ENCODE results near the gene PSMA2. TPM values are rescaled to one million over a fixed set of nuclear protein-coding genes. Genes with fewer than 3 reads are reported as not detected.

The PSMA2 gene
- total and polyA plus RNA-seq, 8 donors, result 65.8 to 159 (median 137) TPM

GRCh38 chr7:42934291-42934690 is 2.3 kb upstream of the PSMA2 start:
- ATAC-seq (no peak), DNase-seq (no peak)
- TF ChIP-seq CTCF (IDR thresholded peaks at IDR 0.05), result no peak
- Histone ChIP-seq H3K9me3 (no peaks in the 10 kb centered on the region), H3K36me3 (peaks cover 0 to 39% of the 10 kb centered on the region in 2 donors), H3K27ac (no peak overlapping the region), H3K4me1 (peaks cover 11 to 35% of the 10 kb centered on the region in 2 donors), H3K4me3 (no peak overlapping the region), H3K27me3 (no peaks in the 10 kb centered on the region)
- intact Hi-C loops (cut with DNase I), result no loop called here

GRCh38 chr7:42932811-42933591 is 1.0 kb upstream of the PSMA2 start:
- peak in 2 of 4 donors; percentile 38 to 41 for DNase-seq
- Histone ChIP-seq H3K27ac (peak overlapping the region; percentile 40 to 79), H3K27me3 (no peaks in the 10 kb centered on the region), H3K9me3 (no peaks in the 10 kb centered on the region), H3K4me1 (peaks cover 11 to 45% of the 10 kb centered on the region in 2 donors), H3K36me3 (peaks cover 0 to 26% of the 10 kb centered on the region in 2 donors), H3K4me3 (peak overlapping the region; percentile 82 to 90)
- ATAC-seq, result peak; percentile 52
- no peak for TF ChIP-seq CTCF (IDR thresholded peaks at IDR 0.05)
- intact Hi-C loops (cut with DNase I), result no loop called here

GRCh38 chr7:42931447-42931833 is 534 bp downstream of the PSMA2 start:
- no peak for DNase-seq

GRCh38 chr7:42930889-42931288 is 1.1 kb downstream of the PSMA2 start:
- DNase-seq (no peak), ATAC-seq (peak; percentile 14)
- no peaks in the 10 kb centered on the region for H3K9me3 ChIP-seq
- H3K27ac ChIP-seq, result no peak overlapping the region
- intact Hi-C loops (cut with DNase I), result no loop called here
- H3K36me3 ChIP-seq, result peaks cover 0 to 25% of the 10 kb centered on the region in 2 donors
- no peaks in the 10 kb centered on the region for H3K27me3 ChIP-seq
- peaks cover 11 to 60% of the 10 kb centered on the region in 2 donors for H3K4me1 ChIP-seq
- TF ChIP-seq CTCF (IDR thresholded peaks at IDR 0.05), result no peak
- H3K4me3 ChIP-seq, result peak overlapping the region; percentile 82 to 90

More at GRCh38 chr7:42931447-42931833, 534 bp downstream of the PSMA2 start:
- H3K4me3 ChIP-seq, result peak overlapping the region; percentile 82 to 90
- H3K27me3 ChIP-seq, result no peaks in the 10 kb centered on the region
- peaks cover 0 to 24% of the 10 kb centered on the region in 2 donors for H3K36me3 ChIP-seq
- H3K9me3 ChIP-seq, result no peaks in the 10 kb centered on the region
- TF ChIP-seq CTCF (IDR thresholded peaks at IDR 0.05), result no peak
- H3K27ac ChIP-seq, result peak overlapping the region; percentile 77 to 79
- intact Hi-C loops (cut with DNase I), result no loop called here
- ATAC-seq, result no peak
- peaks cover 11 to 55% of the 10 kb centered on the region in 2 donors for H3K4me1 ChIP-seq

- Histone ChIP-seq H3K27ac (no peak overlapping the region), H3K9me3 (no peaks in the 10 kb centered on the region), H3K27me3 (no peaks in the 10 kb centered on the region), H3K4me1 (peaks cover 11 to 62% of the 10 kb centered on the region in 2 donors), H3K36me3 (peaks cover 0 to 28% of the 10 kb centered on the region in 2 donors), H3K4me3 (no peak overlapping the region)
- no peak for ATAC-seq
- no peak for TF ChIP-seq CTCF (IDR thresholded peaks at IDR 0.05)
- no peak for DNase-seq
- intact Hi-C loops (cut with DNase I), result no loop called here
Measured at GRCh38 chr7:42929449-42929848, 2.5 kb downstream of the PSMA2 start.
